PC-9 (cell line): ENCODE measurements around the gene VANGL1.

Experiments
- CTCF ChIP-seq: fragments of 200-600 bp; sonication (generic); conservative IDR thresholded peaks from 2 replicates; pipeline ENCODE4 v1.6.1; 2017; ENCODE audit warnings: mixed run types, antibody characterized with exemption, mild to moderate bottlenecking, moderate library complexity
- EZH2 ChIP-seq: fragments of 200-600 bp; sonication (generic); IDR thresholded peaks from 2 replicates; pipeline ENCODE4 v1.8.0; 2017; ENCODE audit warnings: antibody characterized with exemption, low read depth

- no peak; the same call in 1 of the 2 replicates for TF ChIP-seq CTCF
- TF ChIP-seq EZH2 = no peak
These were observed 72.9 kb downstream of the VANGL1 start for GRCh38 chr1:115714572-115715141.
